ENCODE results near the gene RCL1.

DNA sequence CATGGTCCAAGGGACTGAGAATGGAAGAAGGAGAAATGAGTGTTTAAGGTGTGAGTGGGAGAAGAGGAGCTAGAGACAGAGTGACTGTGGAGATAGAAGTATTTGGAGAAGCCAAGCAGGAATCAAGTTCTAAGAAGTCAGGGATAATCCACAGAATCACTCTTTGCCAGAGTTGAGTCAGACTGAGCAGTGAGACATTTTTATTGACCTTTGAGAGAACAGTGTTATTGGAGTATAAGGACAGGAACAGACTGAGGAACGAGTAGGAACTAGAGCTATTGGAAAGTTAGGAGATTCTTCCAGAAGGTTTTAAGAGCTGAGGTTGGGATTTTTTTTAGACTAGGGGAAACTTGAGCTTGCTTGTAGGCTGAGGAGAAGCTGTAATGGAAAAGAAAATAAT is 37.2 kb downstream of the RCL1 start:
- TF ChIP-seq, protein P1, sequence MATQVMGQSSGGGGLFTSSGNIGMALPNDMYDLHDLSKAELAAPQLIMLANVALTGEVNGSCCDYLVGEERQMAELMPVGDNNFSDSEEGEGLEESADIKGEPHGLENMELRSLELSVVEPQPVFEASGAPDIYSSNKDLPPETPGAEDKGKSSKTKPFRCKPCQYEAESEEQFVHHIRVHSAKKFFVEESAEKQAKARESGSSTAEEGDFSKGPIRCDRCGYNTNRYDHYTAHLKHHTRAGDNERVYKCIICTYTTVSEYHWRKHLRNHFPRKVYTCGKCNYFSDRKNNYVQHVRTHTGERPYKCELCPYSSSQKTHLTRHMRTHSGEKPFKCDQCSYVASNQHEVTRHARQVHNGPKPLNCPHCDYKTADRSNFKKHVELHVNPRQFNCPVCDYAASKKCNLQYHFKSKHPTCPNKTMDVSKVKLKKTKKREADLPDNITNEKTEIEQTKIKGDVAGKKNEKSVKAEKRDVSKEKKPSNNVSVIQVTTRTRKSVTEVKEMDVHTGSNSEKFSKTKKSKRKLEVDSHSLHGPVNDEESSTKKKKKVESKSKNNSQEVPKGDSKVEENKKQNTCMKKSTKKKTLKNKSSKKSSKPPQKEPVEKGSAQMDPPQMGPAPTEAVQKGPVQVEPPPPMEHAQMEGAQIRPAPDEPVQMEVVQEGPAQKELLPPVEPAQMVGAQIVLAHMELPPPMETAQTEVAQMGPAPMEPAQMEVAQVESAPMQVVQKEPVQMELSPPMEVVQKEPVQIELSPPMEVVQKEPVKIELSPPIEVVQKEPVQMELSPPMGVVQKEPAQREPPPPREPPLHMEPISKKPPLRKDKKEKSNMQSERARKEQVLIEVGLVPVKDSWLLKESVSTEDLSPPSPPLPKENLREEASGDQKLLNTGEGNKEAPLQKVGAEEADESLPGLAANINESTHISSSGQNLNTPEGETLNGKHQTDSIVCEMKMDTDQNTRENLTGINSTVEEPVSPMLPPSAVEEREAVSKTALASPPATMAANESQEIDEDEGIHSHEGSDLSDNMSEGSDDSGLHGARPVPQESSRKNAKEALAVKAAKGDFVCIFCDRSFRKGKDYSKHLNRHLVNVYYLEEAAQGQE (IDR thresholded peaks at IDR 0.05; ENCODE audit: insufficient read depth in 1 of 2, low read depth in 2 of 2, low read length in 2 of 2), result no peak
- TF ChIP-seq TAF1 (IDR thresholded peaks at IDR 0.05; ENCODE audit: borderline replicate concordance, insufficient read depth, low read length) (no peak), FOXP2 (optimal IDR thresholded peaks at IDR 0.05; ENCODE audit: borderline replicate concordance, extremely low read depth, extremely low read length, insufficient read depth) (no peak), SIN3A (IDR thresholded peaks at IDR 0.05; ENCODE audit: borderline replicate concordance, insufficient read depth, low read length) (no peak), POLR2AphosphoS5 (IDR thresholded peaks at IDR 0.05; ENCODE audit: low read depth, low read length) (no peak)

Measured in PFSK-1 (cell line).